ENCODE results near the gene TSSC4. TPM values are rescaled to one million over a fixed set of nuclear protein-coding genes. Genes with fewer than 3 reads are reported as not detected.
A peak's percentile ranks its signal among the peaks of the same experiment; 100 is the strongest.

TSSC4 gene
- total RNA-seq, 2 donors from 2014 or later, result 31.8 to 38.7 TPM

DNA sequence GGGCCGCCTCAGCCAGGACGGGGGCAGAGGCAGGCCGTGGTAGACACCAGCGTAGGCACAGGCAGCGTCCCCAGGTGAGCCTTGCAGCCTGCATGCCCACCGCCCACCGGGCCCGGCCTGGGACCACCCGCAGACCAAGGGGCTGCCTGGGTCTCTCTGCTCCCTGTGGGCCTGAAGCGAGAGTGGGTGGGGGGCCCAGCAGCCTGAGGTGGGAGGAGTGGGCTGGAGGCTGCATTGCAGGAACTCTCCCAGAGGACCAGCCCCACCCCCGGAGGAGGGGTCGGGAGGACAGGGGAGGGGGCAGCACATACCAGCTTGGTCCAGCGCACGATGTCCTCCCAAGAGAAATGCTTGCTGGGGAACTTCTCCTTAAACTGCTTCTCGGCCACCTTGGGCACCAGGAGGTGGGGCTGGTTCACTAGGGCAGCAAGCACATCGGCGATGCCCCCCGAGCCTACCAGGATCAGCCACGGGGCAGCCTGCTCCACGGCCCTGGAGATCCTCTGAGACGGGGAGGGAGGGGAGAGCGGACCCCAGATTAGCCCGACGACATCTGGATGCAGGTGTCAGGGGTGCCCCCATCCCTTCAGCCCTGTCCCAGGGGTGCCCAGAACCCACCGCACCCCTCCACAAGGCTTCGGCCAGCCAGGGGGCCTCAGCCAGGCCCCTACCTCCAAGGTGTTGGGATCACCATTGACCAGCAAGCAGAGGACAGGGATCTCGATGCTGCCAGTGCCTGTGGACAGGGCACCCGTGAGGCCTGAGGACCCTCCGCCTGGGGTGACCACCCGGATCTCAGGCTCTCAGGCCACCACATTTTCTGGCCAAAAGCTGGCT lies 17.5 kb downstream of the TSSC4 start:
- no peaks in the 10 kb centered on the region for H3K36me3 Mint-ChIP-seq
- DNase-seq (ENCODE audit: low spot score in 2 of 2) (no peak), ATAC-seq (no peak)
- H3K27ac Mint-ChIP-seq, result no peak overlapping the region
- no peaks in the 10 kb centered on the region for H3K9me3 Mint-ChIP-seq

DNA sequence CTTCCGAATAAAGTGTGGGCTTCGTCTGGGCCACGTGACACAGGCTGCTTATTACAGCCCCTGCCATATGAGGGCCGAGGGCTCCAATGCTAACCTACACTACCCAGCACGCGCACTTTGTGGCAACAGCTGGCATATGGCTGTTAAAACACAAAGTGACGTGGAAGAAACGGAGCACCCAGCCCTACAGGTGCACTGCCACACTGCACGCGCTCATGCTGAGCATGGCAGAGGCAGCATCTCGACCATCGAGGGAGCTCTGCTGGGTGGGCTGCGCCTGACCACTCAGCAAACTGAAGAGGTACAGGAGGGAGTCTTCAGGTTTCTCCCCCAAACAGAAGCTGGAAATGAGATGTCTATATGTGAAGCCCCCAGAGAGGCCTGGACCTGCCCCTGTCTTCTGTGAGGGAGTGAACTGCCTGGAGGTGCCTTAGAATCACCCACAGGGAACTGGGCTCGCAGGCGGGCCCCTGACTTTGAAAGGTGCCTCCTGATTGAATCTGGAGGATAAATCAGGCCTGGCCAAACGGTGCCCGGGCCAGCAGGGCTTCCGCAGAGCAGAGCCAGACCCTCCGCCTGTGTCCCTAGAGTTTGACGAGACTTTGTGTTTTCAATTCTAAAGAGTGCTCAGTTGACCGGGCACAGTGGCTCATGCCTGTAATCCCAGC lies 18.3 kb downstream of the TSSC4 start:
- Mint-ChIP-seq H3K36me3 (no peaks in the 10 kb centered on the region), H3K9me3 (no peaks in the 10 kb centered on the region), H3K27ac (no peak overlapping the region)
- no peak for ATAC-seq
- no peak for DNase-seq (ENCODE audit: low spot score in 2 of 2)

DNA sequence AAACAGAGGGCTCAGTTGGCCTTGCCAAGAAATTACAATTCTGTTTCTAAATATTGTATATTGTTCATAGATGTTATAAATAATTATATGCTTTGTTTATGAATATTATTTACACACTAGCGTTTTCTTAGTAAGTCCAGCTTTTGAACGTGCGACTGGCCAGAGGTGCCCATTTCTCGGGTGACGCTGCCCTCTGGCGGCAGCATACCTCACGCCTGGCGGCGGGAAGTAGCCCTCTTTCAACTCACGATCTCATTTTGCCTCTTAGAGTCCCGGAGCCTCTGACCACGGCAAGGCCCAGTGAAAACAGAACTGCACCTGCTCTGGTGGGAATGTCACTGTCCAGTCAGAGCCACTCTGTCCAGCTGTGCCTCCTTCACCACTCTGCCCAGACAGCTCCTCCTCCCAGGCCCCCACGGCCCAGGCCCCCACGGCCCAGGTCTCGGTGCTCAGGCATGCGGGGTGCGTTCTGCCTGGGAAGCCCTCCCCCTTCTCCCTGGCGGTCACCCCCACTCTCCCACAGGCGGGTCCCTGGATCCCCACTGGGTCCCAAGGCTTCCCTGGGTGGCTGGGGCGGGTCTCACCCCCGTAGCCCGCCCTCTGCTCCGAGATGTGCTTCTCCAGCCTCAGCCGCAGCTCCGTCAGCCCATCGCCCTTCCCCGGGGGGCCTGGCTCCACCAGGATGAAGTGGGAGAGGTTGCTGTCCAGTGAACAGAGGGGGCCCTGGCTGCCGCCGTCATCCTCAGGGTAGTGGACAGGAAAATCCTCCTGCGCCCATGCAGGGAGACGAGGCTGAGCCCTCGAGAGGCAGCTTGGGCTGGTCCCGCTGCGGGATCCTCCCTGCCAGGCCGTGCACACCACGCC lies 19.3 kb downstream of the TSSC4 start:
- H3K27ac Mint-ChIP-seq, result no peak overlapping the region
- DNase-seq (ENCODE audit: low spot score in 2 of 2), result peak in 1 of 2 donors; percentile 71
- no peaks in the 10 kb centered on the region for H3K36me3 Mint-ChIP-seq
- peak; percentile 54 to 59 for ATAC-seq
- no peaks in the 10 kb centered on the region for H3K9me3 Mint-ChIP-seq

DNA sequence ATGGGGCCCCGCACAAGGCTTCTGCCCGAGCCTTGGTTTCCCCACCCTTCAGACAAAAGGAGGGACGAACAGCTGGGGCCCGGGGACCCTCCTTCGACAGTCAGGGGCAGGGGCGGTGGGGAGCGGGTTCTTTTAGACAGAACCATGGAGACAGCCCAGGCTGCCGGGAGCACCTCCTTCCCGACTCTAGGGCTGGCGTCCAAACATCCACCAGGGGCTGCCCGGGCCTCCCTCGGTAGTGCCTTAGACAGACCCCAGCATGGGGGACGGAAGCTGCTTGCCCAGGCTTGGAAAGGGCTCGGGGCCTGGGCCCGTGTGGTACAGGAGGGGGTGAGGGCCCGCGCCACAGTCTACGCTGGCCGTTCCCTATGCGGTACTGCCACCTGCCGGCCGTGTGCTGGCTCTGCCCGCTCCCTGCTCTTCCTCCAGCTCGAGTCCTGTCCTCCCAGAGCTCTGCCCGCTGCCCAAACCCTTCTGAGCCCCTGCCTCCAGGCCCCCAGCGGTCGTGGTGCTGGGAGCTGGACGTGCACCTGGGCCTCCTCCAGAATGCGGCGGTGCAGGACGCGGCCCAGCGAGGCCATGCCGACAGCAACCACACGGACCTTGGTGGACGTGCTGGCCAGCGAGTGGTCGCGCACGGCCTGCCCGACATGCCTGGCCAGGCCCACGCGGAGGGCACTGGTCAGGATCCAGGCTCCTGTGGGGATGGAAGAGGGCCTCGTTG lies 20.1 kb downstream of the TSSC4 start:
- H3K27ac Mint-ChIP-seq, result no peak overlapping the region
- no peaks in the 10 kb centered on the region for H3K36me3 Mint-ChIP-seq
- DNase-seq (ENCODE audit: low spot score in 2 of 2), result peak in 1 of 2 donors; percentile 76
- ATAC-seq, result peak; percentile 94 to 96
- no peaks in the 10 kb centered on the region for H3K9me3 Mint-ChIP-seq

DNA sequence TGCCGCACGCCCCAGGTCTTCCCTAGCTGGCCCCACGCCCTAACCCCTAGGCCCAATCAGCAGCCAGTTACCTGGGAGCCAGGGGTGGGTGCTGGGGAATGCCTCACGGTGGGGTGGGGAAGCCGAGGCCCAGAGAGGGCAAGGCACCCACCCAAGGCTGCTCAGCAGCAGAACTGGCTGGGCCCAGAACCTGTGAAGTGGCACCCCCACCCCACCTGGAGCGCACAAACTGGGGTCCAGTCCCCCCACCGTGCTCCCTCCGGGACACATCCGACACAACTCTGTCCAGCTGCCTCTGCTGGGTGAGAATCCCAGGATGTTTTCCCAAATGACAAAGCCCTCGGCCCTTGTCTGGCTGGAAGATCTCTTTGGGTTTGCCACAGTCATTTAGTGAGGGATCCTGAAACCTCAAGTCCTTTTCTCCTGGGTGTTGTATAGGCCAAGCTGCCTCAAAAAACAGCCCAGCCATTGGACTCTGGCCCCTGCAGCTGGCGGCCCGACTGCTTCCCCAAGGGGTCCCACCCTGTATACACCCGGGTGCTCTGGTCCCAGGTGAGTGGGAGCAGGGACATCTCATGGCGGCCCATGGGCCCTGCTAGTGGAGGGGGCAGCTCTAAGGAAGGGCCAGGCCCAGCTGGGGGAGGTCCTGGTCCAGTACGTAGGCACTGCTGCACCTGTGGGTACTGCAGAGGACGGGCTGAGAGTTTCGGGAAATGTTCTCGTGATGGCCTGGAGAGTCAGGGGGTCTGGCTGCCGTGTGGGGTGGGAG lies 20.9 kb downstream of the TSSC4 start:
- ATAC-seq (no peak), DNase-seq (ENCODE audit: low spot score in 2 of 2) (no peak)
- H3K36me3 Mint-ChIP-seq, result no peaks in the 10 kb centered on the region
- H3K27ac Mint-ChIP-seq, result no peak overlapping the region
- no peaks in the 10 kb centered on the region for H3K9me3 Mint-ChIP-seq

DNA sequence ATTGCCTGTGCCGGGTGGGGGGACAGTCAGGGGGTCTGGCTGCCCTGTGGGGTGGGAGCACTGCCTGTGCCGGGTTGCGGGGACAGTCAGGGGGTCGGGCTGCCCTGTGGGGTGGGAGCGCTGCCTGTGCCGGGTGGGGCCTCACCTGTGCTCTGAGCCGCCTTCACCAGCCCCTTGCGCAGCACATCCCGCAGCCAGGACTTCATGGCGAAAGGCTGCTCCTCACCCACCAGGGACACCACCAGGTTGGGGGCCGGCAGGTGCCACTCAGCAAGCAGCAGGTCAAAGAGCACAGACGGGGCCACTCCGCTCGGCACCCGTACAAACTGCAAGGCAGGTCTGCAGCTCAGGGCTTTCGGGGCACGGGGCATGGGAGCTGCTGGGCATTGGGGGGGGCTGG lies 21.4 kb downstream of the TSSC4 start:
- Mint-ChIP-seq H3K9me3 (no peaks in the 10 kb centered on the region), H3K27ac (no peak overlapping the region), H3K36me3 (no peaks in the 10 kb centered on the region)
- ATAC-seq (no peak), DNase-seq (ENCODE audit: low spot score in 2 of 2) (no peak)

DNA sequence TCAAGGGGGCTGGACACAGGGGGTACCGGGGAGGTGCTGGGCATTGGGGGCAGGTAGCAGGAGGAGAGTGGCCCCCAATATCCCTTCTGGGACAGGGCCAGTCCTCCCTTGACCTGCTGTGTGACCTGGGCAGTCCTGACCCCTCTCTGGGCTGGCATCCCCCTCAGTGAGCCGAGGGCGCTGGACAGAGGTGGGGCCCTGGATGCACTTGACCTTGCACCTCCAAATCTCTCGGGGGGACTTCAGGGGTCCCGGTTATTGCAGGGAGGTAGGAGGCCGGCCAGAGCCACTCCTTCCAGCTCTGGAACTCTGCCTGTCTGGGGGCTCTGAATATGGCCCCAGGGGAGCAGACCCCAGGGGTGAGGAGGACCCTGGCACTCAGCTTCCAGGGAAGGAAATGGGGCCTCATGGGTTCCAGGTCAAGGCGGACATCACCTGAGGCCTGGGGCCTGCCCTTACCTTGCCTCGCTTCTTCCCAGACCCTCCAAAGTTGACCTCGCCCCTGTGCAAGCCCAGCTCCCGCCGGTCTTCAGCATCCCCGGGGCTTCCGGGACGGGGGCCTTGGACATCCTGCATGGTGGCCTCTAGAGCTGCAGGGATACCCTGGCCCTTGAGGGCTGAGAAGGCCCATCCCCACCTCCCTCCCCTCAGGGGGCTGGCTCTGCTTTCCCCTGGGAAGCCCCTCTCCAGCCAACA lies 22.1 kb downstream of the TSSC4 start:
- H3K9me3 Mint-ChIP-seq, result no peaks in the 10 kb centered on the region
- no peak overlapping the region for H3K27ac Mint-ChIP-seq
- DNase-seq (ENCODE audit: low spot score in 2 of 2) (no peak), ATAC-seq (no peak)
- H3K36me3 Mint-ChIP-seq, result no peaks in the 10 kb centered on the region

DNA sequence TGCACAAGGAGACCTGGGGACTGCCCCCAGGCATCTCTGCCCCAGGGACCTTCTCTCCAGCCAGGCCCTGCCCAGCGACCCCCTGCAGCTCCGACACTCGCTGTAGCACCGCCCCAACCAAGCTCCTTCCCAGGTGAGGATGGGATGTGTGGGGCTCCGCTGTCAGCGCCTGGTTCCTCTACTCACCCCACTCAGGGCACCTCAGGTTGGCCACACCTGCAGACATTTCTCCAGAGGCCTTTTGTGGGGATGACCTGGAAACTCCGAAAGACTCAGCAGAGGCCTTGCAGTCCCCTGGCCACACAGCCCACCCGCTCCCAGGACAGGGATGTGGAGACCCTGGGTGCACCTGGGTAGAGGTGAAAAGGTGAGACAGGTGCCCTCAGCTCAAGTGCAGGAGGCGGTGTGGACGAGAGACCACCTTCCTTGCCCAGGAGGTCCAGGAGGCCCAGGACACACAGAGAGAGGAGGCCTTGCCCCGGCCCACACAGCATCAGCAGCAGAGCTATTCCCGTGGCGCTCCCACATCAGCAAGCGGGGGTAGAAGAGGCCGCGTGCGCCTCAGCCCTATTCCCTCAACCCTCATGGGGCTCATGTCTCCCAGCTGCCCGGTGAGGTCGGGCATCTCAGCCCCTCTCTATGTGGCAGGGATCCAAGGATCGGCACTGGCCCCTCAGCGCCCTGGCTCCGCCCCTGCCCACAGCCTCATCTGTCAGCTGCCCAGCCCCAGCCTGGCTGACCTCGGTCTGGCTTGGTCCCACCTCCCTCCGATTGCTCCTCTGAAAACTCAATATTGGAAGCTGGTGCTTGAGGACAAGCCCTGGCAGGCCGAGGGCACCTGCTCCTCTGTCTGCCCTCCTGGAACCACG lies 22.8 kb downstream of the TSSC4 start:
- Mint-ChIP-seq H3K27ac (no peak overlapping the region), H3K36me3 (no peaks in the 10 kb centered on the region)
- no peak for DNase-seq (ENCODE audit: low spot score in 2 of 2)

DNA sequence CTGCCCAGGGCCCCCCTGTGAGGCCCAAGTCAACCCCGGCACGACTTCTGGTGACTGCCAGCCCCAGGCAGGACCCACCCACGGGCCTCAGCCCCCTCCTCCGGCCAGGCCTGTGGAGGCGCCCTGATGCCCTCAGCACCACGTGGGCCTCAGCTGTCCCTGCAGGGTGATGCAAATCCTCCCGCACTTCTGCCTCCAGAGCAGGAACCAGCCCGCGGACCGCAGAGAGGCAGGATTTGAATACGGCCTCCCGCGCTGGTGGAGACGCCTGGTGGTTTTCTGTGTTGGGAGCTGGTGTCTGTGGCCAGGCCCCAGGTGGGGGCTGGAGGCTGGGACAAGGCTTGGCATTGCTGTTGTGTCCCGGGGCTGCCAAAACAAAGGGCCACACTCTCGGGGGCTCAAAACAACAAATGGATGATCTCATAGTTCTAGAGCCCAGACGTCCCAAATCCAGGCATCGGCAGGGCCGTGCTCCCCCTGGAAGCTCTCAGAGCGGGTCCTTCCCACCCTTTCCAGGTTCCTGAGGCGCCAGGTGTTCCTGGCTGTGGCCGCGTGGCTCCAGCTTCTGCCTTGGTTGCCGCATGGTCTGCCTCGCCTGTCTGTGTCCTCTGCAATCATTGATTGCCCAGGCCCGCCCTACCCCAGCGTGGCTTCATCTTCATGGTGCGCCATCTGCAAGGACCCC lies 24.4 kb downstream of the TSSC4 start:
- Mint-ChIP-seq H3K27ac (no peak overlapping the region), H3K9me3 (no peaks in the 10 kb centered on the region), H3K36me3 (no peaks in the 10 kb centered on the region)
- ATAC-seq (no peak), DNase-seq (ENCODE audit: low spot score in 2 of 2) (no peak)

More for the DNA sequence above, 22.8 kb downstream of the TSSC4 start:
- H3K9me3 Mint-ChIP-seq, result no peaks in the 10 kb centered on the region
- no peak for ATAC-seq

DNA sequence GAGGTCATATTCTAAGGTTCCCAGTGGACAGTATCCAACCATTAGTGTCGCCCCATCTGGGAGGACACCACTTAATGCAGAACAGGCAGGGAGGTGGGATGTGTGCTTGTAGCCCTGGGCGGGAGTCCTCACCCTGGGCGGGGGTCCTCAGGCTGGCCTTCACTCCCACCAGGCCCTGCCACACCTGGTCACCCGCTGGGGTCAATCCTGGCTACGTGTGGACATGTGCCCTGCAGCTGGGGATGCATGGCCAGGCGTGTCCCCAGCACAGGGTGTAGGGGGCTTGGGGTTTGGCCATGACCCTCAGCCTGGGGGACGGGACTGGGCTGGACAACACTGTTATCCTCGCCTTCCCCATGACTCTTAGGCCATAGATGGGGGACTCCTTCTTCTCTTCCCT lies 25.0 kb downstream of the TSSC4 start:
- Mint-ChIP-seq H3K27ac (no peak overlapping the region), H3K36me3 (no peaks in the 10 kb centered on the region), H3K9me3 (no peaks in the 10 kb centered on the region)
- ATAC-seq, result no peak
- DNase-seq (ENCODE audit: low spot score in 2 of 2), result no peak

DNA sequence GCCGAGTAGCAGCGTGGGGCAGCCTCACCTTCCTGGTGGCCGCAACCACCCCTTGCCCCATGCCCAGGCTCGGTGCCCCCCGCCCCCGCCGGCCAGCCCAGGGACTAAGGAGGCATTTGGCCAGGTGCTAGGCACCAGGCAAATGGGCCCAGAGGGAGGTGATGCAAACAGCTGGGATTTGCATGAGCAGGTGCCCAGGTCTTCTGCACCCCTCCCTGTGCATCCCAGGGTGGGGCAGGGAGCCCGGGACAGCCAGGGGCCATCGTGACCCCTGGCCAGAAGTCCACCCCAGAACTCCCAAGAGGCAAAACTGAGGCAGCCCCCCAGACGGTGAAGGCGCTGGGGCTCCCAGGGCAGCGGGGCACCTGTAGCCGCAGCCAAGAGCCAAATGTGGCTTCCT lies 25.7 kb downstream of the TSSC4 start:
- no peak for DNase-seq (ENCODE audit: low spot score in 2 of 2)
- ATAC-seq, result no peak
- H3K36me3 Mint-ChIP-seq, result no peaks in the 10 kb centered on the region
- no peaks in the 10 kb centered on the region for H3K9me3 Mint-ChIP-seq
- no peak overlapping the region for H3K27ac Mint-ChIP-seq

DNA sequence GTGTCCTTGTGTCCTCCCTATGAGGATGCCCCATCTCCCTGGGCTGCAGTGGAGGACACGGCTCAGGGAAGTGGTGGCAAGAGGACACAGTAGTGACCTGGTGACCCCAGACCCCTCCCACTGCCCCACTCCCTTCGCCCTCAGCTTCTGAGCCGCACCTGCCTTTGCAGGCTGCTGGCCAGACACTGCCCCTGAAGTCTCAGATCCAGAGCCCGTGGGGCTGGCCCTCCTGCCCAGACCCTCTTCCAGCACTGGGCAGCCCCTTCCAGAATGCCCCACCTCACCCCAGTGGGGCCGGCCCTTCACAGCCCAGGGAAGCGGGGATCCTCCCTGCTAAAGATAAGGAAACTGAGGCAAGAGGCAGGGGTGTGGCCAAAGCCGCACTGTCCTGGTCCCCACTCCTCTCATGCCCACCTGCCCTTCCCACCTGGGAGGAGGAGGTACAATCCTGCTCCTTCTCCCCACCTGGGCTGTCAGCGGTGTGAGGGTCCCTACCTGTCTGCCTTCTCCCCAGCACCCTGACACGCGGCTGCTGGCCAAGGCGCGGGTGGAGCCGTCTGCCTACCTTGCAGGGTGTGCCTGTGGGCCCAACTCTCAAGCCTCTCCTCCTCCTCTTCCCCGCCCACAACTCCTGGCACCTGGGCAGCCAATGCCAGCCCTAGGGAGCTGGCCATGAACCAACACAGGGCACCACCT lies 26.4 kb downstream of the TSSC4 start:
- no peak overlapping the region for H3K27ac Mint-ChIP-seq
- ATAC-seq (no peak), DNase-seq (ENCODE audit: low spot score in 2 of 2) (no peak)
- H3K9me3 Mint-ChIP-seq, result no peaks in the 10 kb centered on the region
- no peaks in the 10 kb centered on the region for H3K36me3 Mint-ChIP-seq

DNA sequence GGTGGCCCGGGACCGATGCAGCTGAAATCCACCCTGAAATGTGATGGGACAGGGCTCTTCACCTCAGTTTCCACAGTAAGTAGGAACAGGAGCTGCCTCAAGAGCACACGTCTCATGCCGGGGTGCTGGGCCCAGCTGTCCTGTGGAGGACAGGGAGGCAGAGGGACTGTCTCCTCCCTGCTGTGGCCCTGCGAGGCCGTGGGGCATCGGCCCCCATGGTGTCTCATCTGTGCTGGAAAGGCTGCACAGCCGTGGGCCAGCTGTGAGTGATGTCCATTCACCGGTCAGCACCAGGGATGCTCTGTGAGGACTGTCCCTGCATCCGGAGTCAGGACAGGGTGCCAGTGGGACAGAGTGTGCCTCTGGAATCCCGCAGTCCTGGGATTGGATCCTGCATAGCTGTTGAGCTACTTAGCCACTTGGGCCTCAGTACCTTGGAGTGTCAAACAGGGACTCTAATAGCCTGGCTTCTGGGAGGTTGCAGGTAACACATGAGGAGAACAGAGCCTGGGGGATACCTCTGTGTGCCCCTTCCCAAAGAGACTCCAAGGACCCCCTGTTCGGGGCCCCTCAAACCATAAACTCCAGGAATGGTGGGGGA lies 27.3 kb downstream of the TSSC4 start:
- DNase-seq (ENCODE audit: low spot score in 2 of 2) (no peak), ATAC-seq (peak in 1 of 2 donors; percentile 25)
- no peaks in the 10 kb centered on the region for H3K36me3 Mint-ChIP-seq
- no peaks in the 10 kb centered on the region for H3K9me3 Mint-ChIP-seq
- no peak overlapping the region for H3K27ac Mint-ChIP-seq
